NCI-H69 (cell line): Measurements from ENCODE around the gene SNAI1.

Experiments used
- DNase-seq: peaks from one replicate; lab custom pipeline; 2025; lab: John Stamatoyannopoulos, UW

SNAI1 gene

GRCh38 chr20:50013976-50014375 lies 31.2 kb downstream of the SNAI1 start:
- no peak for DNase-seq

- peak; percentile 24 for DNase-seq
These were observed 32.1 kb downstream of the SNAI1 start for GRCh38 chr20:50014570-50015562.

GRCh38 chr20:50015636-50015992 lies 32.8 kb downstream of the SNAI1 start:
- no peak for DNase-seq

- peak; percentile 6 for DNase-seq
These were observed 33.4 kb downstream of the SNAI1 start for GRCh38 chr20:50015993-50016770.

GRCh38 chr20:50017160-50017559 lies 34.4 kb downstream of the SNAI1 start:
- DNase-seq: no peak

- no peak for DNase-seq
These were observed 34.9 kb downstream of the SNAI1 start for GRCh38 chr20:50017576-50018248.

GRCh38 chr20:50019466-50020256 lies 36.9 kb downstream of the SNAI1 start:
- no peak for DNase-seq

GRCh38 chr20:50020288-50020687 lies 37.5 kb downstream of the SNAI1 start:
- no peak for DNase-seq

- no peak for DNase-seq
These were observed 39.9 kb downstream of the SNAI1 start for GRCh38 chr20:50022676-50023075.

GRCh38 chr20:50023116-50023805 lies 40.5 kb downstream of the SNAI1 start:
- no peak for DNase-seq

GRCh38 chr20:50026746-50027575 lies 44.2 kb downstream of the SNAI1 start:
- DNase-seq: no peak

- no peak for DNase-seq
These were observed 44.9 kb downstream of the SNAI1 start for GRCh38 chr20:50027611-50028105.

GRCh38 chr20:50029083-50029696 lies 46.4 kb downstream of the SNAI1 start:
- no peak for DNase-seq

- no peak for DNase-seq
These were observed 47.1 kb downstream of the SNAI1 start for GRCh38 chr20:50029697-50030461.

- DNase-seq: no peak
These were observed 50.3 kb downstream of the SNAI1 start for GRCh38 chr20:50032955-50033666.

- no peak for DNase-seq
These were observed 51.9 kb downstream of the SNAI1 start for GRCh38 chr20:50034567-50035180.

- no peak for DNase-seq
These were observed 53.9 kb downstream of the SNAI1 start for GRCh38 chr20:50036703-50037102.

GRCh38 chr20:50037123-50037522 lies 54.3 kb downstream of the SNAI1 start:
- DNase-seq: no peak
